Measurements from ENCODE around the gene SPPL2B.

Gene SPPL2B

GRCh38 chr19:2308114-2308556 lies 20.3 kb upstream of the SPPL2B start, which contains the start of gene LINGO3:
Gene LINGO3 (minus strand): TSS chr19:2308154. CDS start chr19:2291776, 16,378 bp downstream.
- H3K4me3 ChIP-seq (ENCODE audit: low read length), result no peak within 1 kb of the TSS
- H3K36me3 ChIP-seq (replicated peaks; ENCODE audit: insufficient read depth, low read length), result no peaks in the 10 kb centered on the region
- TF ChIP-seq EZH2phosphoT487 (IDR thresholded peaks at IDR 0.05; ENCODE audit: low read length), result no peak
- no peak for TF ChIP-seq CTCF (IDR thresholded peaks at IDR 0.05; ENCODE audit: low read length)
- TF ChIP-seq EZH2 (optimal IDR thresholded peaks at IDR 0.05; ENCODE audit: low read depth, low read length), result no peak
- H2AFZ ChIP-seq (ENCODE audit: low read length), result no peak within 1 kb of the TSS
- H3K9me2 ChIP-seq (replicated peaks; ENCODE audit: insufficient read depth, low read length), result no peaks in the 10 kb centered on the region
- H3F3A ChIP-seq (ENCODE audit: insufficient read depth, low read length), result no peaks in the 10 kb centered on the region
- H3K27ac ChIP-seq (ENCODE audit: low read length), result no peak within 1 kb of the TSS
- H3K79me2 ChIP-seq (ENCODE audit: low read length), result no peaks in the 10 kb centered on the region
- H4K20me1 ChIP-seq (ENCODE audit: insufficient read depth, low read length), result no peaks in the 10 kb centered on the region
- H3K9ac ChIP-seq (ENCODE audit: low read length), result no peak within 1 kb of the TSS
- DNase-seq, result no peak
- H3K4me1 ChIP-seq (ENCODE audit: low read length), result no peaks in the 10 kb centered on the region
- H3K9me3 ChIP-seq (replicated peaks; ENCODE audit: insufficient read depth, low read length), result no peaks in the 10 kb centered on the region
- H3K27me3 ChIP-seq (replicated peaks; ENCODE audit: insufficient read depth, low read length), result peaks cover 89% of the 10 kb centered on the region
- H3K4me2 ChIP-seq (ENCODE audit: low read depth, low read length), result no peak within 1 kb of the TSS; the same call in 1 of the 2 replicates

- Histone ChIP-seq H4K20me1 (ENCODE audit: insufficient read depth, low read length) (no peaks in the 10 kb centered on the region), H2AFZ (ENCODE audit: low read length) (no peak overlapping the region), H3F3A (ENCODE audit: insufficient read depth, low read length) (no peaks in the 10 kb centered on the region), H3K27me3 (replicated peaks; ENCODE audit: insufficient read depth, low read length) (peaks cover 92% of the 10 kb centered on the region), H3K27ac (ENCODE audit: low read length) (no peak overlapping the region), H3K4me3 (ENCODE audit: low read length) (no peak overlapping the region), H3K36me3 (replicated peaks; ENCODE audit: insufficient read depth, low read length) (no peaks in the 10 kb centered on the region), H3K9ac (ENCODE audit: low read length) (no peak overlapping the region), H3K79me2 (ENCODE audit: low read length) (no peaks in the 10 kb centered on the region), H3K9me2 (replicated peaks; ENCODE audit: insufficient read depth, low read length) (no peaks in the 10 kb centered on the region), H3K4me2 (ENCODE audit: low read depth, low read length) (no peak overlapping the region), H3K4me1 (ENCODE audit: low read length) (no peaks in the 10 kb centered on the region), H3K9me3 (replicated peaks; ENCODE audit: insufficient read depth, low read length) (no peaks in the 10 kb centered on the region)
- TF ChIP-seq EZH2phosphoT487 (IDR thresholded peaks at IDR 0.05; ENCODE audit: low read length) (no peak), EZH2 (optimal IDR thresholded peaks at IDR 0.05; ENCODE audit: low read depth, low read length) (no peak), CTCF (IDR thresholded peaks at IDR 0.05; ENCODE audit: low read length) (no peak)
- DNase-seq, result no peak
These were observed 18.6 kb upstream of the SPPL2B start for GRCh38 chr19:2309734-2310362.

- H3F3A ChIP-seq (ENCODE audit: insufficient read depth, low read length), result no peaks in the 10 kb centered on the region
- H2AFZ ChIP-seq (ENCODE audit: low read length), result no peak overlapping the region
- no peaks in the 10 kb centered on the region for H4K20me1 ChIP-seq (ENCODE audit: insufficient read depth, low read length)
- no peaks in the 10 kb centered on the region for H3K4me1 ChIP-seq (ENCODE audit: low read length)
- no peak overlapping the region for H3K4me3 ChIP-seq (ENCODE audit: low read length)
- no peaks in the 10 kb centered on the region for H3K36me3 ChIP-seq (replicated peaks; ENCODE audit: insufficient read depth, low read length)
- H3K27me3 ChIP-seq (replicated peaks; ENCODE audit: insufficient read depth, low read length), result peaks cover 88% of the 10 kb centered on the region
- H3K9me2 ChIP-seq (replicated peaks; ENCODE audit: insufficient read depth, low read length), result no peaks in the 10 kb centered on the region
- no peaks in the 10 kb centered on the region for H3K79me2 ChIP-seq (ENCODE audit: low read length)
- DNase-seq, result no peak
- no peaks in the 10 kb centered on the region for H3K9me3 ChIP-seq (replicated peaks; ENCODE audit: insufficient read depth, low read length)
- H3K27ac ChIP-seq (ENCODE audit: low read length), result no peak overlapping the region
- no peak overlapping the region for H3K9ac ChIP-seq (ENCODE audit: low read length)
- no peak for TF ChIP-seq EZH2phosphoT487 (IDR thresholded peaks at IDR 0.05; ENCODE audit: low read length)
- no peak for TF ChIP-seq CTCF (IDR thresholded peaks at IDR 0.05; ENCODE audit: low read length)
- no peak for TF ChIP-seq EZH2 (optimal IDR thresholded peaks at IDR 0.05; ENCODE audit: low read depth, low read length)
- no peak overlapping the region for H3K4me2 ChIP-seq (ENCODE audit: low read depth, low read length)
These were observed 17.4 kb upstream of the SPPL2B start for GRCh38 chr19:2311093-2311492.

Measured in MM.1S (cell line).